ENCODE data around the gene RADIL.
"Not testable (repeated sequence)": the region's sequence is repeated elsewhere in the genome, so short reads cannot be mapped to it uniquely, and the experiment has no call there.

RADIL gene

GRCh38 chr7:4797858-4798705 is 85.4 kb downstream of the RADIL start:
- peak in 1 of 2 donors; percentile 49 for DNase-seq (ENCODE audit: low read depth in 1 of 2, low spot score in 1 of 2)

GRCh38 chr7:4796453-4796852 is 87.1 kb downstream of the RADIL start:
- DNase-seq (ENCODE audit: low read depth in 1 of 2, low spot score in 1 of 2) = no peak

DNA sequence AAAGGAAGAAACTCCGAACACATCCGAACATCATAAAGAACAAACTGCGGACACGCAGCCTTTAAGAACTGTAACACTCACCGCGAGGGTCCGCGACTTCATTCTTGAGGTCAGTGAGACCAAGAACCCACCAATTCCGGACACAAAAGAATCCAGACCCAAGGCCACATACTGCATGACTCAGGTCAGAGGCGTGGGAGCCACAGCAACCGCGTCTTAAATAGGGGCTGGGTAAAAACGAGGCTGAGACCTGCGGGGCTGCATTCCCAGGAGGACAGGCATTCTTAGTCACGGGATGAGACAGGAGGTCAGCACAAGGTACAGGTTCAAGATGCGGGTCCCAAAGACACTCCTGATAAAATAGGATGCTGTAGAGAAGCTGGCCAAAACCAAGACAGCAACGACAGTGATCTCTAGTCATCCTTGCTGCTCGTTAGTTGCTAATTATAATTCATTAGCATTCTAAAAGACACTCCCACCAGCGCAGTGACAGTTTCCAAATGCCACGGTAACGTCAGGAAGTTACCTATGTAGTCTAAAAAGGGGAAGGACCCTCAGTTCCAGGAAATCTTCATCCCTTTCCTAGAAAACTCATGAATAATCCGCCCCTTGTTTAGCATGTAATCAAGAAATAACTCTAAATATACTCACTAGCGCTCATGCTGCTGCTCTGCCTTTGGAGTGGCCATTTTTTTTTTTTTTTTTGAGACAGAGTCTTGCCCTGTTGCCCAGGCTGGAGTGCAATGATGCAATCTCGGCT is 88.7 kb downstream of the RADIL start:
- no peak for DNase-seq (ENCODE audit: low read depth in 1 of 2, low spot score in 1 of 2)

- not testable (repeated sequence) for DNase-seq (ENCODE audit: low read depth in 1 of 2, low spot score in 1 of 2)
These were observed 89.3 kb downstream of the RADIL start for GRCh38 chr7:4794171-4794570.

- DNase-seq (ENCODE audit: low read depth in 1 of 2, low spot score in 1 of 2) = not testable (repeated sequence)
These were observed 90.0 kb downstream of the RADIL start for GRCh38 chr7:4793385-4793993.

DNA sequence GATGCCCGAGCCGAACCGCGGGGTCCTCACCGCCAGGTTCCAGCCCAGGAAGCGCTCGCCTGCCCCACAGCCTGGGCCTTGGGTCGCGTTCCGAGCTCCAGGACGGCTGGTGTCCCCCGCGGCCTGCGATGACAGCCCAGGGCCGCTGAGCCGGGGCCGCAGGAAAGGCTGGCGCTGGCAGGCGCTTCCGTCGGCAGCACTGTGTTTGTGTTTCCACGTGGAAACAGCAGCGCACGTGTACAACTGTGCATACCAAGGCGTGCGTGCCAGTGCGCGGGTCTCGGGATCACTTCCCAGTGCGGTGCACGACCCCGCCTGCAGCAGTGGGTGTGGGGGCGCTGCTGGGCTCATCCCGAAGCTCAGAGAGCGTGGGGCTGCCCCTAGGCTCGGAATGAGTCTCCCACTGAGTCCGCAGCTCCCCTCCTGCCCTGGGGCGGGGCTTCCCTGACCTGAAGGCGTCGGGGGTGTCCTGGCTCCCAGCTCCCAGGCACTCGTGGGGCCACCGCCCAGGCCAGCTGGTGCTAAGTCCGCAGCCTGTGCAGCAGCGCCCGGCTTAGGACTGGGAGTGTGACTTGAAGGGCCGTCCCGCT is 90.9 kb downstream of the RADIL start:
- DNase-seq (ENCODE audit: low read depth in 1 of 2, low spot score in 1 of 2) = no peak

- DNase-seq (ENCODE audit: low read depth in 1 of 2, low spot score in 1 of 2) = peak; percentile 60 to 72
These were observed 91.6 kb downstream of the RADIL start for GRCh38 chr7:4791738-4792536.

DNA sequence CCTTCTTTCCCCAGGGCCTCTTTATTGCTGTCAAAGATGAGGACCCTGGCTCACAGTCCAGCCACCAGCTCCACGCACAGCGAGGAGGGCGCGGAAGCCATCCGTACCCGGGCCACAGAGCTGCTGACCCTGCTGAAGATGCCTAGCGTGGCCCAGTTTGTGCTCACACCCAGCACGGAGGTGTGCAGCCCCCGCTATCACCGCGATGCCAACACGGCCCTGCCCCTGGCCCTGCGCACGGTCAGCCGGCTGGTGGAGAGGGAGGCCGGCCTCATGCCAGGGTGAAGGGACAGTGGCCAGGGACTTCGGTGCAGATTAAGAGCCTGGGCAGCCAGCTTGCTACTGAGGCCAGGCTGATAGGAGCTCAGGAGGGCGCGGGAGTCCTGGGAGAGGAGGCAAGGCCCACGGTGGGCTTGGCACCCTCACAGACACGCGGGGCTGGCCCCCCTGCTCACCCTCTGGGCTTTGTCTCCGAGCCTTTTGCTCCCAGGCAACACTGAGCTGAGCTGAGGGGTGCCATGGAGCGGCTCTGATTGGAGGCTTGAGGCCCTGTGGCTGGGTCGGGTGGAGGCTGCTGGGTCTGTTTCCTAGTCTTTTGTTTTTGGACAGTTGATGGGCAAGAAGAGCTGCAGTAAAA is 92.3 kb downstream of the RADIL start:
- no peak for DNase-seq (ENCODE audit: low read depth in 1 of 2, low spot score in 1 of 2)

DNA sequence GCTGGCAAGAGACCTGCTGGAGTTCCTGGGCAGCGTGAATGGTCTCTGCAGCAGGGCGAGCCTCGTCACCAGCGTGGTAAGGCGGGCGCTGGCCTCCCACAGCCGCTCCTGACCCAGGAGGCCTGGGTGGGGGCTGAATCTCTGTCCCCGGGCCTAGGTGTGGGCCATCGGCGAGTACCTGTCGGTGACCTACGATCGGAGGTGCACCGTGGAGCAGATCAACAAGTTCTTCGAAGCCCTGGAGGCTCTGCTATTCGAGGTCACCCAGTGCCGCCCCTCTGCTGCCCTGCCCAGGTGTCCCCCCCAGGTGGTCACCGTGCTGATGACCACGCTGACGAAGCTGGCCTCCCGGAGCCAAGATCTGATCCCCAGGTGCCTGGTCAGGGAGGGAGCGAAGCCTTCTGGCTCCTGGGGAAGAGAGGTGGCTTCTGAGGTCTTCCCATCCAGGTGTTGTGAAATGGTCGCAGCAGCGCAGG is 93.0 kb downstream of the RADIL start:
- DNase-seq (ENCODE audit: low read depth in 1 of 2, low spot score in 1 of 2) = no peak

DNA sequence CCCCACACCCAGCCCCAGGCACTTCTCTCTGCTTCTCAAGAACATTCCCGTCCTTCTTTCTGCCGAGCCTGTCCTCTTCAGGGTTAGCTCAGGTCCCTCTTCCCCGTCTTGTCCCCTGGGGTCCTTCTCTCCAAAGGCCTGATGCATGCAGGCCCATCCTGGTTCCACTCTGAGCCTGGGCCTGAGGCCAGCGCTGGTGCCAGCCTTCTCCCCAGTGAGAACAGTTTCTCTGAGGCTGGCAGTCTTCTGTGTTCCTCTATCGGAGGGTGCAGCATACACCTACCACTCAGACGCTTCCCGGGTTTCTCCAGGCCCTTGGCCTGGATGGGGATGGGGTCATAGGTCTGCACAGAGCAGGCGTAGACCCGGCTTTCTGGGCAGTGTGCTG is 93.4 kb downstream of the RADIL start:
- DNase-seq (ENCODE audit: low read depth in 1 of 2, low spot score in 1 of 2) = no peak

DNA sequence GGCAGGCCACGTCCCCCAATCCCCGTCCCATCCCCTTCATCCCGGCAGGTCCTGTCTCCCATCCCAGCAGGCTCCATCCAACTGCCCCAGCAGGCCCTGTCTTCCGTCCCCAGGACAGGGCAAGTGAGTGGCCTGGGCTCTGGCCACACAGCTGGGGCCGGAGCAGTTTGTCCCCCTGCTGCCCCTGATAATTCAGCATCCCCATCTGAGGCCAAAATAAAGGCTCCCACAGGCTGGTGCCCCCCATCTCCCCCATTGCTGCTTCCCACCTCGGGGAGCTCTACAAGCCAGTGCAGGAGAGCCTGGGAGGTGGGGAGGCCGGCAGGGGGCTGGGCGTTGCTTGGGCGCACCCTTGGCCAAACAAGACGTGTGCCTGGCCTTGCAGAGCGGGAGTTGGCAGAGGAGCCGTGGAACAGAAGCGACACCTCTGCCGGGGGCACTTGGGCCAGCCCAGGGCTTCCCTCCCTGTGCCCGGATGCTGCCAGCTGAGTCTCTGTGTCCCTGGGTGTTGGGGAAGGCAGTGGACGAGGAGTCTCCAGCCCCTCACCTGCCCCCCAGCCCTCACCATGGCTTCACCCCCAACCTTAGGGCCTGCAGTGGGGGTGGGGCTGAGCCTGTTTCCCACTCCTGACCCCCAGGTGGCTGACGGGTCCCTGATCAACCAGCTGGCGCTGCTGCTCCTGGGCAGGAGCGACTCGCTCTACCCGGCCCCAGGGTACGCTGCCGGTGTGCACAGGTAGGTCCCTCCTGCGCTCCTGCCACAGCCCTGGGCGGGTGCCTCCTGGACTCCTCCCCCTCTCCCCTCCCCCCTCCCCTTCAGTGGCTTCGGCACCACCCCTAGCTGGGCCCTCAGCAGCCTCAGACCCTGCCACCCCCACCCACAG is 94.1 kb downstream of the RADIL start:
- DNase-seq (ENCODE audit: low read depth in 1 of 2, low spot score in 1 of 2) = no peak

- no peak for DNase-seq (ENCODE audit: low read depth in 1 of 2, low spot score in 1 of 2)
These were observed 94.8 kb downstream of the RADIL start for GRCh38 chr7:4788627-4789189.

DNA sequence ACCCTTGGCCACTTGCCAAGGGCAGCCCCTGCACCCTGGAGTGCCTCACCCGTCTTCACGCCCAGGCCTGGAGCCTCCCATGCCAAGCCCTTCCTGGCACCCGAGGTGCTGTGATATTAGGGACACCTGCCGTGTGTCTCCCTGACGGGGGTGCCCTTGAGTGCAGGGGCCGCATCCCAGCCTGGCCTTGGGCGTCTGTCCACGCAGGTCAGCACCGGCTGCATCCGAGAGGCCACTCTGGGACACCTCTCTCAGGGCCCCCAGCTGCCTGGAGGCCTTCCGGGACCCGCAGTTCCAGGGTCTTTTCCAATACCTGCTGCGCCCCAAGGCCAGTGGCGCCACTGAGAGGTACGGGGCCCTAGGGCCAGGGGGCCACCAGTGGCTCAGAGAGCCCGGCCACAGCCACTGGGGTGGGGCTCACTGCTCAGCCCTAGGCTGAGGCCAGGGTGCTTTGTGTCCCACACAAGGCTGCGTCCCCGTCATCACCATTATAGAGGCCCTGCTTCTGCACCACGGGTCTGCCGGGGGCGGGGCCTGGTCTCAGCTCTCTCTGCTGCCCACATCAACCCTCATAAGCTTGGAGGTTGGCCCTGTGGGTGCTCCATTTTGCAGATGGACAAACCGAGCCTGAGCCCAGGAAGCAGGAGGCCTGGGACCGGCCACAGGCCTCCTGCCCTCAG is 95.4 kb downstream of the RADIL start:
- DNase-seq (ENCODE audit: low read depth in 1 of 2, low spot score in 1 of 2) = no peak

DNA sequence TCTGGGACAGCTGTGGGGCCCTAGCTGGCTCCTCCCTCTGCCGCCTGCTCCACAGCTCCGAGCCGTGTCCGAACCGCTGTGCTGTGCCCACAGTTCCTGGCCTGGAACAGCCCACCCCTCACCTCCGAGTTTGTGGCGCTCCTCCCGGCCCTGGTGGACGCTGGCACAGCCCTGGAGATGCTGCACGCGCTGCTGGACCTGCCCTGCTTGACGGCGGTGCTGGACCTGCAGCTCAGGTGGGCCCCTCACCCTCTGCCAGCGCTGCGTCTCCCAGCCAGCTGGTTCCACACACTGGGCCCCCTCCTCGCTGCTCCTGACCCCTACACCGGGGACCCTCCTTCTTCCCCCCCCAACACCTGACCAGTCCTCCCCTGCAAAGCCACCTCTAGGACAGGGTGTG is 96.0 kb downstream of the RADIL start:
- no peak for DNase-seq (ENCODE audit: low read depth in 1 of 2, low spot score in 1 of 2)

DNA sequence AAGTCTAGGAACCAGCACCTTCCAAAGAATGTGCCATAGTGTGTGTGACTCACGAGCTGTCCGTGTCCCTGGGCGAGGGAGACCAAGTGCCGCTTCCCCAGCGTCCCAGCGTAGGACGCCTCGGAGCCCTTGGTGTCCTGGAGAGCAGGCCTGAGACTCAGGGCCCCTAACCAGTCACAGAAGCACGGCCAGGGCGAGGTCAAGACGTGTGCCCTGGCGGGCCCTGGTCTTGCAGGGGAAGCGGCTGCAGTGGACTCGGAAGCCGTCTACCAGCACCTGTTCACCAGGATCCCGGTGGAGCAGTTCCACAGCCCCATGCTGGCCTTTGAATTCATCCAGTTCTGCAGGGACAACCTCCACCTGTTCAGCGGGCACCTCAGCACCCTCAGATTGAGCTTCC is 97.5 kb downstream of the RADIL start:
- DNase-seq (ENCODE audit: low read depth in 1 of 2, low spot score in 1 of 2) = no peak

DNA sequence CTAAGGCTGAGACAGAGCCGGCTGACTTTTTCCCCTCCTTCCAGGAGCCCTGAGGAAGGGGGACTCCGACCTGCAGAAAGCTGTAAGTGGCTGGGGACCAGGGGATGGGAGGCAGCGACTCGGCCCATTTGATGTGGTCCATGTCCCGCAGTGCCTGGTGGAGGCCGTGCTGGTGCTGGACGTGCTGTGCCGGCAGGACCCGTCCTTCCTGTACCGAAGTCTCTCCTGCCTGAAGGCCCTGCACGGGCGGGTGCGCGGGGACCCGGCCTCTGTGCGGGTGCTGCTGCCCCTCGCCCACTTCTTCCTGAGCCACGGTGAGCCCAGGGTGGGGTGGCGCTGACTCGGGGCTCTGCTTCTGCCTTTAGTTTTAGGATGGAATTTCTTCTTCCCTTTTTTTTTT is 98.1 kb downstream of the RADIL start:
- DNase-seq (ENCODE audit: low read depth in 1 of 2, low spot score in 1 of 2) = no peak

- no peak for DNase-seq (ENCODE audit: low read depth in 1 of 2, low spot score in 1 of 2)
These were observed 98.7 kb downstream of the RADIL start for GRCh38 chr7:4784799-4785198.

GRCh38 chr7:4783762-4784351 is 99.7 kb downstream of the RADIL start:
- no peak for DNase-seq (ENCODE audit: low read depth in 1 of 2, low spot score in 1 of 2)
